Activated CD8-positive, alpha-beta T cell treated with anti-CD3 and anti-CD28 coated beads for 36 hours (primary cell): ENCODE results near the gene WBP2NL. TPM values are rescaled to one million over a fixed set of nuclear protein-coding genes. Genes with fewer than 3 reads are reported as not detected.

Source experiments
- ATAC-seq: fragments of 200-7000 bp; cut with Tn5 transposase; one replicate; pipeline ENCODE4 v1.10.0; 2021; ENCODE audit warnings: mild to moderate bottlenecking, moderate library complexity
- CTCF ChIA-PET: fragments of 350-600 bp; sonication (Branson Sonifier 250); formaldehyde crosslinking; loops from one replicate; lab custom pipeline; 2021; ENCODE audit warnings: antibody characterized with exemption; lab: Charles Lee
- POLR2A ChIA-PET: fragments of 350-600 bp; sonication (Branson Sonifier 250); formaldehyde crosslinking; loops from one replicate; lab custom pipeline; 2021; ENCODE audit warnings: antibody characterized with exemption; lab: Charles Lee
- DNase-seq: peaks from one replicate; pipeline ENCODE4 v3.0.0-alpha.2; 2020
- H3K27ac Mint-ChIP-seq: one replicate; pipeline ENCODE4 v1.8.0; 2021; ENCODE audit warnings: mild to moderate bottlenecking, mixed read lengths
- H3K27me3 Mint-ChIP-seq: one replicate; pipeline ENCODE4 v1.8.0; 2021; ENCODE audit warnings: mixed read lengths
- H3K36me3 Mint-ChIP-seq: one replicate; pipeline ENCODE4 v1.8.0; 2021; ENCODE audit warnings: low read depth, mixed read lengths
- H3K4me1 Mint-ChIP-seq: one replicate; pipeline ENCODE4 v1.8.0; 2021; ENCODE audit warnings: low read depth, mixed read lengths
- H3K4me3 Mint-ChIP-seq: one replicate; pipeline ENCODE4 v1.8.0; 2021; ENCODE audit warnings: mild to moderate bottlenecking, moderate library complexity, mixed read lengths
- H3K9me3 Mint-ChIP-seq: one replicate; pipeline ENCODE4 v1.8.0; 2021; ENCODE audit warnings: mixed read lengths
- intact Hi-C: fragments of 100-400 bp; cut with micrococcal nuclease; formaldehyde crosslinking; loops from one replicate; pipeline ENCODE4 v1.10.0; 2022
- total RNA-seq, 2 experiments: library from RNA; stranded (reverse); gene quantifications; one replicate each; pipeline ENCODE4 v1.2.3, GENCODE V29; 2021
- TF ChIP-seq, protein P1 (sequence below): fragments of 200-600 bp; IDR thresholded peaks from one replicate; pipeline ENCODE4 v1.8.0; 2022; ENCODE audit warnings: antibody characterized with exemption, mild to moderate bottlenecking

The WBP2NL gene
- total RNA-seq, 2 experiments from 2014 or later = 0.43 TPM; not detected in 1

DNA sequence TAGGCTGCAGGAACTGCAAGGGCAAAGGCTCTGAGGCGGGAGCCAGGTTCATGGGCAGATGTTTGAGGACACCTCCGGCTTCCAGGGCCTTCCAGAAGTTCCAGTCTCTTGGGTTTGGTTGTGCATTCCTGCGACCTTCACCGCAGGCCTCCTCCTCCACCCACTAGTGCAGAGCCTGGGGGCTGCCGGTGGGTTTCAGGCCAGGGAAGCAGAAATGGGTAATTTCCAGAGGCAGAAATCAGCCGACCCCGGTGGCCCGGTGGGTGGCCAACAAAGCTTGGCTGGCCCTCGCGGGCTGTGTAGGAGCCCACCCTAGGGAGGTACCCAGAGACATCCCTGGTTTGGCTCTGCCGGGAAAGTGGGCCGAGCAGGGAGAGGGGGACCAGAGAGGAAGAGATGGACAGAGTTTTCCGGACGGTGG, 75.0 kb downstream of the WBP2NL start:
- POLR2A ChIA-PET = interaction anchor here (1.0 to 9.6 kb wide), 2 partner anchors 16 to 295 kb away, joined by 3 to 118 read pairs; partner anchors contain the start of gene NDUFA6
- peaks cover 23% of the 10 kb centered on the region for H3K4me1 Mint-ChIP-seq
- intact Hi-C loops = loop anchor here (10.0 kb wide), 1 partner anchor 129 kb away; the partner anchor contains the start of gene CENPM
- CTCF ChIA-PET = no interaction called here
- H3K36me3 Mint-ChIP-seq = no peaks in the 10 kb centered on the region
- H3K9me3 Mint-ChIP-seq = no peaks in the 10 kb centered on the region
- DNase-seq (no peak), ATAC-seq (no peak)
- TF ChIP-seq, protein P1, sequence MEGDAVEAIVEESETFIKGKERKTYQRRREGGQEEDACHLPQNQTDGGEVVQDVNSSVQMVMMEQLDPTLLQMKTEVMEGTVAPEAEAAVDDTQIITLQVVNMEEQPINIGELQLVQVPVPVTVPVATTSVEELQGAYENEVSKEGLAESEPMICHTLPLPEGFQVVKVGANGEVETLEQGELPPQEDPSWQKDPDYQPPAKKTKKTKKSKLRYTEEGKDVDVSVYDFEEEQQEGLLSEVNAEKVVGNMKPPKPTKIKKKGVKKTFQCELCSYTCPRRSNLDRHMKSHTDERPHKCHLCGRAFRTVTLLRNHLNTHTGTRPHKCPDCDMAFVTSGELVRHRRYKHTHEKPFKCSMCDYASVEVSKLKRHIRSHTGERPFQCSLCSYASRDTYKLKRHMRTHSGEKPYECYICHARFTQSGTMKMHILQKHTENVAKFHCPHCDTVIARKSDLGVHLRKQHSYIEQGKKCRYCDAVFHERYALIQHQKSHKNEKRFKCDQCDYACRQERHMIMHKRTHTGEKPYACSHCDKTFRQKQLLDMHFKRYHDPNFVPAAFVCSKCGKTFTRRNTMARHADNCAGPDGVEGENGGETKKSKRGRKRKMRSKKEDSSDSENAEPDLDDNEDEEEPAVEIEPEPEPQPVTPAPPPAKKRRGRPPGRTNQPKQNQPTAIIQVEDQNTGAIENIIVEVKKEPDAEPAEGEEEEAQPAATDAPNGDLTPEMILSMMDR = no peak
- H3K27ac Mint-ChIP-seq = peak overlapping the region; percentile 61
- no peaks in the 10 kb centered on the region for H3K27me3 Mint-ChIP-seq
- H3K4me3 Mint-ChIP-seq = peak overlapping the region; percentile 50

DNA sequence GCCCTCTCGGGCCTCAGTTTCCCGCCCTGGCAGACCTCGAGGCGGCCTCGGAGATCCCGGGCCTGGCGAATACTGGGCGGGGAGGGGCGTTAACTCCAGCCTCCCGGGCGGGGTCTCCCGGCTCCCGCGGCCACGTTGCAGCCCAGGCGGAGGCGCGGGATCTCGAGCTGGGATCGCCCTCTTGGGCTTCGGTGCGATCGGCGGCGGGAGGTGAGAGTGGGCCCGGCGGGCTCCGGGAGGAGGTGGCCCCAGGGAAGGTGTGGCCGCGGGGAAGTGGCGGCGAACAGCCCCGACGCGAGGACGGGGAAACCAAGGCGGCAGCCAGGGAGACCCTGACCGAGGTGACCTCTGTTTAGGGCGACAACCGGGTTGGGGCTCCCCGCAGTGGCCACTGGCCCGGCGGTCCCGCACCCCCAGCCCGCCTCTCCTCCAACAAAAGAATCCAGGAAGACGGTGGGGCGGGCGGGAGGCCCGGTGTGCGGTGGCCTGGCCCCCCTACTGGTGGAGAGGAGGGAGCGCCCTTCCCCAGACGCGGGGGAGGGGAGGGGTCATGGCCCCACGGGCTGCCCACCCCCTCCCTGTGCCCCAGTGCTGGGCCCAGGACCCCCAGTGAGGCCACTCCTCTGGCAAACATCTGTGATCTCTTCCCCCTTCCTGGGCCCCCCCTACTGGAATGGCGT, 75.7 kb downstream of the WBP2NL start, which contains the start of gene PHETA2:
Gene PHETA2, plus strand, starts transcription at position 117 of the 680 bp plus-strand sequence. CDS start 3,046 bp downstream, outside the sequence.
- TF ChIP-seq, protein P1 = peak; percentile 57
- Mint-ChIP-seq H3K4me3 (peak within 1 kb of the TSS; percentile 54), H3K27ac (peak within 1 kb of the TSS; percentile 61), H3K4me1 (peaks cover 29% of the 10 kb centered on the region), H3K36me3 (no peaks in the 10 kb centered on the region), H3K27me3 (no peaks in the 10 kb centered on the region), H3K9me3 (no peaks in the 10 kb centered on the region)
- ChIA-PET CTCF (interaction anchor here (1.9 kb wide), 1 partner anchor 15 kb away, joined by 9 read pairs; no protein-coding TSS in a partner anchor), POLR2A (interaction anchor here (1.0 to 9.6 kb wide), 2 partner anchors 16 to 294 kb away, joined by 3 to 118 read pairs; partner anchors contain the start of gene NDUFA6)
- DNase-seq (peak; percentile 63), ATAC-seq (no peak)
- intact Hi-C loops = loop anchor here (10.0 kb wide), 1 partner anchor 129 kb away; the partner anchor contains the start of gene CENPM

DNA sequence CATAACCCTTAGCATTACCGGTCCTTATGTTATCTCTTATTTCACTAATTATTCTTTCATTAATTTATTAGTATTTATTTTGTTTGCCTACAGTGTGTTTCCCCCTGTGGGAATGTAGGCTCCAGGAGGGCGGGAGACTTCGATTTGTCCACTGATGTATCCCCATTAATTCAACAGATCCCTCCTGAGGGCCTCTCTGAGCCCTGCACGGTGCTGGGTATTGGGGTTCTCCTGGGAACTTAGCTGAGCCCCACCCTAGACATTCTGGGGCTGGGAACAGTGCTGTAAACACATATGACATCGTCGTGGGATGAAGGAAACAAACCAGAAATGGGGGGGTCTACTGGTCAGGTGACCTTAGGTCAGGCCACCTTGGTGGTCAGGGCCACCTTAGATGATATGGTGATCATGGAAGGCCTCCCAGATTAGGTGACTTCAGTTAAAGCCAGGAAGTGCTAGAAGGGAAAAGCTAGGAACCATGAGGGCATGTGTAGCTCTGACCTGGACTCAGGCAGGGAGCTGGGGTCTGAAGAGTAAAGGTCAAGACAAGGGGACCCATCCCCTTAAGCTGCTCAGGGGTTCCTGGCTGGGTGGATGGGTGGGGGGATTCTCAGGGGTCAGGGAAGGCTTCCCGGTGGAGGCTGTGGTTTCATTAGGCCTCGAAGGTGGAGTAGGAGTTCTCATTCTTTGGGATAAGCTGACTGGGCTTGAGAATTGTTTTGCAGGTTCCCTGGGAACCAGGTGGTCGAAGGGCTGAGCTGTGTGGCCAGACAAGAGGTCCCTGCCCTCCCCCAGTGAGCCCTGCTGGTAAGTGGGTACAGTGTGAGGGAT, 76.5 kb downstream of the WBP2NL start:
- ATAC-seq (no peak), DNase-seq (no peak)
- intact Hi-C loops = loop anchor here (10.0 kb wide), 1 partner anchor 130 kb away; the partner anchor contains the start of gene CENPM
- H3K36me3 Mint-ChIP-seq = no peaks in the 10 kb centered on the region
- CTCF ChIA-PET = interaction anchor here (0.9 to 1.9 kb wide), 4 partner anchors 9 to 107 kb away, joined by 3 to 9 read pairs (median 4); no protein-coding TSS in a partner anchor
- H3K27ac Mint-ChIP-seq = peak overlapping the region; percentile 52
- peak overlapping the region; percentile 36 for H3K4me3 Mint-ChIP-seq
- H3K4me1 Mint-ChIP-seq = peaks cover 26% of the 10 kb centered on the region
- TF ChIP-seq, protein P1 = no peak
- POLR2A ChIA-PET = interaction anchor here (0.9 to 9.6 kb wide), 3 partner anchors 10 to 44 kb away, joined by 3 to 118 read pairs (median 4); partner anchors contain the start of gene NDUFA6
- no peaks in the 10 kb centered on the region for H3K27me3 Mint-ChIP-seq
- no peaks in the 10 kb centered on the region for H3K9me3 Mint-ChIP-seq

DNA sequence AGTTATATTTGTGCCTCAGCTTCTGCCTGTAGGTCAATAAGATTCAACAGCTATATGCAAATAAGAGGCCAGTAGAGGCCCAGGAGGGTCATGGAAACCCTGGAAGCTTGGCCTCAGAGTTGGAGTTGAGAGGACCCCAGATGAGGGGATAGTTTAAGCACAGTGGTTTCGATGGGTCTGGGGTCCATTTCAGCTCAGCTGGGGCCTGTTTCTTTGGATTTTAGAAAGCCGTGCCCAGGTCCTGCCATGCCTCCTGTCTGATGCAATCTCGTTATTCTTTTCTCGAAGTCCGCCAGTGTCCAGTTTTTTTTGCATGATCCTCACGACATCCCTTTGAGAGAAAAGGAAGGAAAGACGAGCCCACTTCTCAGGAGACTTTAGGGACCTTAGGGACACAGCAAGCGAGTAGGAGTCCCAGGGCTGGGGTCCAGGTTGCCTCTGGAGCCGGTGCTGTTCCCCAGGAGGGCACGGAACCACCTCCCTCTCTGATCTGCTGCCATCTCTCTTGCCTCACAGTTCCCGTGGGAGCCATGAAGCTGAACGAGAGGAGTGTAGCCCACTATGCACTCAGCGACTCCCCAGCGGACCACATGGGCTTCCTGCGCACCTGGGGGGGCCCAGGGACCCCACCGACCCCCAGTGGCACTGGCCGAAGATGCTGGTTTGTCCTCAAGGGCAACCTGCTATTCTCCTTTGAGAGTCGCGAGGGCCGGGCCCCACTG, 78.3 kb downstream of the WBP2NL start:
- H3K27me3 Mint-ChIP-seq = no peaks in the 10 kb centered on the region
- intact Hi-C loops = loop anchor here (10.0 kb wide), 1 partner anchor 132 kb away; the partner anchor contains the start of gene CENPM
- peaks cover 23% of the 10 kb centered on the region for H3K4me1 Mint-ChIP-seq
- no peaks in the 10 kb centered on the region for H3K9me3 Mint-ChIP-seq
- no peak overlapping the region for H3K4me3 Mint-ChIP-seq
- H3K27ac Mint-ChIP-seq = no peak overlapping the region
- DNase-seq (no peak), ATAC-seq (no peak)
- ChIA-PET POLR2A (interaction anchor here (0.9 to 9.6 kb wide), 3 partner anchors 13 to 46 kb away, joined by 3 to 118 read pairs (median 3); partner anchors contain the start of gene NDUFA6), CTCF (no interaction called here)
- TF ChIP-seq, protein P1 = no peak
- peaks cover 6% of the 10 kb centered on the region for H3K36me3 Mint-ChIP-seq
